Fibroblast of villous mesenchyme (primary cell): ENCODE data around the gene SMIM27. TPM values are rescaled to one million over a fixed set of nuclear protein-coding genes. Genes with fewer than 3 reads are reported as not detected.
A peak's percentile ranks its signal among the peaks of the same experiment; 100 is the strongest.

Experiments used
- DNase-seq: peaks from one replicate; pipeline ENCODE4 v3.0.0-alpha.2; 2010; ENCODE audit warnings: low read depth
- H3K4me3 ChIP-seq: 2 replicates; pipeline ENCODE4 v1.5.1; 2011; ENCODE audit warnings: low read depth, mild to moderate bottlenecking, low read length
- total RNA-seq: library from RNA; depleted of rRNA; stranded (reverse); fragments of >200 nt; gene quantifications from 2 replicates; pipeline ENCODE4 v1.2.3, GENCODE V29; 2012
- TF ChIP-seq, protein P1 (sequence below): IDR thresholded peaks from 2 replicates; pipeline ENCODE4 v1.5.1; 2012; ENCODE audit warnings: low read depth, mild to moderate bottlenecking, low read length; ENCODE audit not compliant: insufficient read depth

SMIM27 gene
- total RNA-seq, 1 donor, result 1.7 TPM

DNA sequence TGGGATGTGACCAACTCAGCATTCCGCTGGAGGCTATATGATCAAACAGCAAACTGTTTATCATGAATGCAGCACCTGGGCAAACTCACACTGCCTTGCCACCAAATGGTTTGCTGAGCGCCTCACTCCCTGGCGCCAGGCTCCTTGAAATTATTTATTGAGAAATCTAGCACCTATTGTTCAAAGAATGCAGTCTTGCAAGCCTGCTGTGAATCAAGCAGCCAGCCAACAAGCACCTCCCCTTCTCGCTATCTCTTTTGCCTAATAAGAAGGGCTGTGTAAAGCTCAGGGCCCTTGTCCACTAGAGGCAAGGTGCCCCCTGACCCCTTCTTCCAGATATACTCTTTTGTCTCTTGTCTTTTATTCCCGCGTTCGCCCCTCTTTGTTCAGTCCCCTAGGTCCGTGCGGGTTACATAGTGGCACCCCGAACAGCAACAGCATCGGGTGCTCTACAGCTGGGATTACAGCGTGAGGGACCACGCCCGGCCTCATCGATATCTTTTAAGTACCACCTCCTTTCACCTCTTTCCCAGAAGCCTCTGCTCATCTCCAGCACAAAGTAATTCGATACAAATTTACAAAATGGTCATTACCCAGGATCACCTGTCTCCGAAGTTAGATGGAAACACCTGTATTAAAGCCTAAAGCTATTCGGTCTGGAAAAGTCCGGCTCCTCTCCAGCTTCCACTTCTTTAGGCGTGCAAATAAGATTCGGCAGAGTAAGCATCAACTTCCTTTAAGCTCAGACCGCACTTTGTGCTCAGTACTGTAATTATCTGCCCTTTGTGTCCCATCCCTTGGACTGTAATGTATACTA lies 27.0 kb upstream of the SMIM27 start:
- TF ChIP-seq, protein P1, sequence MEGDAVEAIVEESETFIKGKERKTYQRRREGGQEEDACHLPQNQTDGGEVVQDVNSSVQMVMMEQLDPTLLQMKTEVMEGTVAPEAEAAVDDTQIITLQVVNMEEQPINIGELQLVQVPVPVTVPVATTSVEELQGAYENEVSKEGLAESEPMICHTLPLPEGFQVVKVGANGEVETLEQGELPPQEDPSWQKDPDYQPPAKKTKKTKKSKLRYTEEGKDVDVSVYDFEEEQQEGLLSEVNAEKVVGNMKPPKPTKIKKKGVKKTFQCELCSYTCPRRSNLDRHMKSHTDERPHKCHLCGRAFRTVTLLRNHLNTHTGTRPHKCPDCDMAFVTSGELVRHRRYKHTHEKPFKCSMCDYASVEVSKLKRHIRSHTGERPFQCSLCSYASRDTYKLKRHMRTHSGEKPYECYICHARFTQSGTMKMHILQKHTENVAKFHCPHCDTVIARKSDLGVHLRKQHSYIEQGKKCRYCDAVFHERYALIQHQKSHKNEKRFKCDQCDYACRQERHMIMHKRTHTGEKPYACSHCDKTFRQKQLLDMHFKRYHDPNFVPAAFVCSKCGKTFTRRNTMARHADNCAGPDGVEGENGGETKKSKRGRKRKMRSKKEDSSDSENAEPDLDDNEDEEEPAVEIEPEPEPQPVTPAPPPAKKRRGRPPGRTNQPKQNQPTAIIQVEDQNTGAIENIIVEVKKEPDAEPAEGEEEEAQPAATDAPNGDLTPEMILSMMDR, result no peak
- peak overlapping the region; percentile 80 for H3K4me3 ChIP-seq
- peak; percentile 29 for DNase-seq

GRCh38 chr9:32525709-32526030 lies 26.5 kb upstream of the SMIM27 start:
- TF ChIP-seq, protein P1, result no peak
- DNase-seq, result no peak

DNA sequence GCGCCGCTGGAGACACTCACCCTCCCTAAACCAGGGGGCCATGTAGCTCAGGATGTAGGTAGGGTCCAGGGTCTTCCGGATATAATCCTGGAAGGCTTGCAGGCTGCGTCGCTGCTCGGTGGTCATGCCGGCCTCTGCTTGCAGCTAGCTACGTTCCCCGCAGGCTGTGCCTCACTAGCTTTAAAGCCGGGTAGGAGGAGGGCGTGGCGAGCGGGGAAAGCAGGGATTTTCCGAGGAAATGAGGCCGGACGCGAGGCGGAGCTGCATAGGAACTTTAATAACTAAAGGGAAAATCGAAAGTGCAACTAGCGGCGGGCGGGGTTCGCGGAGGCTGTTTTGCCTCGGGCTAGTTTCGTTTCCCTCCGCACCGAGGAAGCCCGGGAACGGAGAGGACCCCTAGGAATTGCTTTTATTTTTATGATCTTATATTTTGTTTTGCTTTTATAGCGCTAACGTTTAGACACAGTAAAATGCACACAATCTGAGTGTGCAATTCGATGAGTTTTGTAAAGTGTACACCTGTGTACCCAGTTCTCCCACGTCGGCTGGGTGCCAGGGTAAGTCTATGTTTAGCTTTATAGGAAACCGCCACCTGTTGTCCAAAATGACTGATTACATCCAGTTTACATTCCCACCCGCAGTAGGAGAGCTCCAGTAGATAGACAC lies 26.0 kb upstream of the SMIM27 start, which contains the start of gene RIGI:
RIGI (minus strand) TSS at position 156 of the 666 bp plus-strand sequence; CDS start at position 126, 30 bp downstream.
- H3K4me3 ChIP-seq, result peak within 1 kb of the TSS; percentile 80
- TF ChIP-seq, protein P1, result peak; percentile 45
- peak; percentile 95 for DNase-seq

More at GRCh38 chr9:32525709-32526030, 26.5 kb upstream of the SMIM27 start:
- H3K4me3 ChIP-seq, result peak overlapping the region; percentile 80

- TF ChIP-seq, protein P1, result no peak
- H3K4me3 ChIP-seq, result peak overlapping the region; percentile 80
- DNase-seq, result no peak
These were observed 25.4 kb upstream of the SMIM27 start for GRCh38 chr9:32526707-32527048.

GRCh38 chr9:32533336-32533735 lies 18.8 kb upstream of the SMIM27 start:
- TF ChIP-seq, protein P1, result no peak
- no peak overlapping the region for H3K4me3 ChIP-seq
- DNase-seq, result no peak

GRCh38 chr9:32533816-32534215 lies 18.3 kb upstream of the SMIM27 start:
- H3K4me3 ChIP-seq, result no peak overlapping the region
- TF ChIP-seq, protein P1, result no peak
- no peak for DNase-seq
